HG03457 (cell line): ENCODE data around the gene TFR2.

Experiments
- ATAC-seq: cut with Tn5 transposase; IDR thresholded peaks from one replicate; pipeline ENCODE4 v1.9.1; 2021; ENCODE audit warnings: moderate number of reproducible peaks; ENCODE audit not compliant: unreplicated experiment

The TFR2 gene

GRCh38 chr7:100573691-100574361 is 67.5 kb downstream of the TFR2 start, which contains the start of gene SAP25:
TSS of gene SAP25 (minus strand) at chr7:100573900. CDS start at chr7:100573742, 158 bp downstream.
- no peak for ATAC-seq

GRCh38 chr7:100572949-100573675 is 68.2 kb downstream of the TFR2 start:
- ATAC-seq = no peak

- ATAC-seq = no peak
Measured at GRCh38 chr7:100572281-100572948, 68.9 kb downstream of the TFR2 start.

DNA sequence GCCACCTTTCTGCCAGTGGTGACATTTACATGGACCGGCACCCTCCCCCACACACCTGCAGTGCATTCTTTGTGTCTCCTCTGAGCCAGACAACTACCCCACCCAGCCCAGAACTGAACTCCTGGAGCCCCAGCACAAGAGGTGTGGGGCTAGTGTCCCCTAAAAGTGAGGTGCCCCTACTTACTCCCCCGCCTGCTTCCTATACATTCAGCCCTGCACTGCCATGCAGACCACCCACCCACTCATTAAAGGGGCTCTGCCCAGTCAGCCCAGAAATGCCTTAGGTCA is 69.6 kb downstream of the TFR2 start:
- no peak for ATAC-seq

GRCh38 chr7:100570954-100571828 is 70.2 kb downstream of the TFR2 start:
- ATAC-seq = no peak
